Measurements from ENCODE around the gene ZFP14.
A peak's percentile ranks its signal among the peaks of the same experiment; 100 is the strongest.

The ZFP14 gene

DNA sequence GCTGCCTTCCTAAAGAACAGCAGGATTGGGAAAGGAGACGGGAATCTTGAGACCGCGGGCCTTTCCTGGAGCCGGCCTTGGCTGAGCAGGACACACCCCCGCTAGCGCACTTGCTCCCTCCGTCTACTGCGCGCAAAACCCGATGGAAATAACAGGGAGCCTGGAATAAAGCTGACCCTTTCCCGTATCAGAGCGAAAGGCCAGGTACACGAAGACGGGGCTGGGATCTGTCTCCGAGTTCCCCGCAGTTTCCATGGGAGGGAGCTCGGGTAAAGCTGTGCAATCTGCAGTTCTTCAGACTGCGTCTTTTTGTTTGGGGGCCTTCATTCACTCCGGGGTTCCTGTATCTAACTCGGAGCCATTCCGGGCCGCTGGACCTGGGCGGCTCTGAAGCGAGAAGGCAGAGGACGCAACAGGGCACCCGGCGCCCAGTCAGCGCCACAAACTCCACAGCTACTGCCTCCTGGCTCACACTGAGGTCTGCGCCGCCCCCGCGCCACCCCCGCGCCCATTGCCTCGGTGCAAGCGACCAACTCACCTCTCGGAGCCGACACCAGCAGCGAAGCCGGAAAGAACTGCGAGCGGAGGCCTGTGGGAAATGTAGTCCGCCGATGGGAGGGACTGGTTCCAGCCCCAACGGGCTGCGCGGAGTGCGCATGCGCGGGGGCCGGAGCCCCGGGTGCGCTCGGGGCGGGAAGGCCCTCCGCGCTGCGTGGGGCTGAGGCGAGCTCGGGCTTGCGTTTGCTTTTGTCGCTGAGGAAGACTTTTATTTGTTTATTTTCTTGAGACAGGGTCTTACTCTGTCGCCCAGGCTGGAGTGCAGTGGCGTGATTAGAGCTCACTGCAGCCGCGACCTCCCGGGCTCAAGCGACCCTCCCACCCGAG lies at the start of gene ZFP14:
Gene ZFP14 (minus strand): TSS at position 577 of the 885 bp plus-strand sequence. CDS start 11,309 bp downstream, outside the sequence.
- DNase-seq (ENCODE audit: low read depth): peak; percentile 74

DNA sequence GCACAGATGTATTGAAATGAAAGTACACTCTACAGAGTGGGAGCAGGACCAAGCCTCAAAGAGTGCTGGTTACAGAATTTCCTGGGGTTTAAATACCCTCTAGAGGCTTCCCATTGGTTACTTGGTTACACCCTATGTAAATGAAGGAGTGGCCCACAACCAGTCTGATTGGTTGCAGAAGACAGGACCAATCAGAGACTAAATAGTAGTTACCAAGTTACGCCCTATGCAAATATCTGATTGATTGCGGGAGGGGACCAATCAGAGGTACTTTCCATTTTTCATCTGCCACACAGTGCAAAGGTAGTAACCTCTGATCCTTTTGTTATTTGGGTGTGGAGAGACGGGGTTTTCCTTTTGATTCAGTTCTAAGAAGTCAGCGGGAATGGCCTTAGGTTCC lies 44.9 kb upstream of the ZFP14 start:
- DNase-seq (ENCODE audit: low read depth): no peak

DNA sequence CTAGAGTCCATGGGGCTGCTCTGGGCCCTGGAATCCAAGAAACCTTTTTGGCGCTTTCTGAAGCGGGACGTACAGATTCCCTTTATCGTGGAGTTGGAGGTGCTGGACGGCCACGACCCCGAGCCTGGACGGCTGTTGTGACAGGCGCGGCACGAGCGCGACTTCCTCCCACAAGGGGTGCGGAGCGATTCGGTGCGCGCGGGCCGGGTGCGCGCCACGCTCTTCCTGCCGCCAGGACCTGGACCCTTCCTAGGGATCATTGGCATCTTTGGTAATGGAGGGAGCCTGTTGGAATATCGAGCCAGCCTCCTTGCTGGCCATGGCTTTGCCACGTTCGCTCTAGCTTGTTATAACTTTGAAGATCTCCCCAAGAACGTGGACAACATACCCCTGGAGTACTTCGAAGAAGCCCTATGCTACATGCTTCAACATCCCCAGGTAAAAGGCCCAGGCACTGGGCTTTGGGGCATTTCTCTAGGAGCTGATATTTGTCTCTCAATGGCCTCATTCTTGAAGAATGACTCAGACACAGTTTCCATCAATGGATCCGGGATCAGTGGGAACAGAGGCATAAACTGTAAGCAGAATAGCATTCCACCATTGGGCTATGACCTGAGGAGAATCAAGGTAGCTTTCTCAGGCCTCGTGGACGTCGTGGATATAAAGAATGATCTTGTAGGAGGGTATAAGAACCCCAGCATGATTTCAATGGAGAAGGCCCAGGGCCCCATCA lies 42.9 kb upstream of the ZFP14 start:
- DNase-seq (ENCODE audit: low read depth): no peak

DNA sequence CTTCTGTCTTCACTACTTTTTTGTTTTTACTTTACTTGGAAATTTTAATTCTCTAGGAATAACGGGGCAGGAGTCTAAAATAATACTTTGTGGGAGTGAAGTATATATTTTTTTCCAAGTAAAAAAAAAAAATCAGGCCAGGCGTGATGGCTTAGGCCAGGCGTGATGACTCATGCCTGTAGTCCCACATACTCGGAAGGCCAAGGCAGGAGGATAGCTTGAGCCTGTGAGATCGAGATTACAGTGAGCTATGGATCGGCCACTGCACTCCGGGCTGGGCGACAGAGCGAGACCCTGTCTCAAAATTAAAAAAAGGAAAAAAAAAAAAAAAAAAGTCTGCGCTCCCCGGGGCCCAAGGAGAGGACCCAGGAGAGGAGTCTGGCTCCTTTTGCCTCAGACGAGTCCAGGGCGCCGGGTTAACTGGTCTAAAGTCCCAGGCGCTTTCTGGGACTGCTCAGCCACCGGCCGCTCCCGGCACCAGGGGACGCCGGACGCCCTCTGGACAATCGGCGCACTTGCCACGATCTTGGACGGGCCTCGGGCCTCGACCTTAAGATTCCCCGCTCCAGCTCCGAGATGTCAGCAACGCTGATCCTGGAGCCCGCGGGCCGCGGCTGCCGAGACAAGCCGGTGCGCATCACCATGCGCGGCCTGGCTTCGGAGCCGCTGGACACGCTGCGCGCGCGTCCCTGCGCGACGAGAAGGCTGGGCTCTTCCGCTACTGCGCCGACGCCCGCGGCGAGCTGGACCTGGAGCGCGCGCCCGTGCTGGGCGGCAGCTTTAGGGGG lies 42.2 kb upstream of the ZFP14 start:
- no peak for DNase-seq (ENCODE audit: low read depth)

DNA sequence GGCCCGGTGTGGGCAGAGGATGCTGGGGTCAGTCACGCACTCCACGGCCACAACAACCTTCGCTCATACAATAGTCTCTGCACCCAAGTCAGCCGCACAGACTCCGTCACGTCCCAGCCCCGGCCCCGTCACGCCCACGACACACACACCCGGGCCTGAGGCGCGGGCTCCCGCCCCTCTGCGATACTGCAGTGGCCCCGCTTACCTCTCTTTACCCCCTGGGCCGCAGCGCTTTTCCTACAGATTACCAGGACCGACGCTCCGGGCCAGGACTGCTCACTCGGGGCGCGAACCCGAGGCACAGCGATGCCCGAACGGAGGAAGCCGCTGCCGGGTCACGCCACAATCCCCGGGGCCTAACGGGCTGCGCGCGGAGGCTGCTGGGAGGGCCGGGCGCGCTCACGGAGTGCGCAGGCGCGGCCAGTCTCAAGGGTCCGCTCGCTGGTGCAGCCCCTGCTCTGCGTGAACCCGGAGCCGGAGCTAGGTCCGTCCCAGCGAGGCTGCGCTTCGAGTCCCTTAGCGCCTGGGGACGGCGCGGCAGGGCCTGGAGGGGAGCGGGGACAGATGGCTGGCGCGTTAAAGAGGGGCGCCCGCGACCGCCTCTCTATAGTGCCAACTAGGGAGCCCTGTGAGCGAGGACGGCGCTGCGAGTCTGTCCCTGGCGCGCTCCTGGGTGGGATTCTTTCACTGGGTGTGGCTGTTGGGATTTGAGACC lies 39.4 kb upstream of the ZFP14 start, which contains the start of gene ZFP82:
Gene ZFP82 (minus strand): TSS at position 358 of the 715 bp plus-strand sequence. CDS start 8,855 bp downstream, outside the sequence.
- peak; percentile 46 for DNase-seq (ENCODE audit: low read depth)

DNA sequence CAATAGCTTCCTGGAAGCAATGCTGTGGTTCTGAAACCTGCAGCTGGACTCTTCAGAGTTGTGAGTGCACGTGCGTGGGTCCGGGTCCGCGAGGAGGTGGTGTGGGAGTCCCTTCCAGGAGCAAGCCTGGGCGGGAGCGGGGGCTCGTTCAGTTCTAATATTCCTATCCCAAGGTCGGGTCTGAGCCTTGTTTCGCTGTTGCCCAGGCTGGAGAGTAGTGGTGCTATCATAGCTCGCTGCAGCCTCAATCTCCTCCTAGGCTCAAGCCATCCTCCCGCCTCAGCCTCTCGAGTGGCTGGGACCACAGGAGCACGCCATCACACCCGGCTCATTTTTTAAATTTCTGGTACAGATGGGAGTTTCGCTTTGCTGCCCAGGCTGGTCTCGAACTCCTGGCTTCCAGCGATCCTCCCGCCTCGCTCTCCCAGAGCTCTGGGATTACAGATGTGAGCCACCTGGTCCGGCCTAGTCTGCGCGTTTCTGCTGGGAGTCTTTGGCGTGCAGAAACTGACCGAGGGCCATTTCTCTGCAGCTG lies 38.8 kb upstream of the ZFP14 start:
- no peak for DNase-seq (ENCODE audit: low read depth)

DNA sequence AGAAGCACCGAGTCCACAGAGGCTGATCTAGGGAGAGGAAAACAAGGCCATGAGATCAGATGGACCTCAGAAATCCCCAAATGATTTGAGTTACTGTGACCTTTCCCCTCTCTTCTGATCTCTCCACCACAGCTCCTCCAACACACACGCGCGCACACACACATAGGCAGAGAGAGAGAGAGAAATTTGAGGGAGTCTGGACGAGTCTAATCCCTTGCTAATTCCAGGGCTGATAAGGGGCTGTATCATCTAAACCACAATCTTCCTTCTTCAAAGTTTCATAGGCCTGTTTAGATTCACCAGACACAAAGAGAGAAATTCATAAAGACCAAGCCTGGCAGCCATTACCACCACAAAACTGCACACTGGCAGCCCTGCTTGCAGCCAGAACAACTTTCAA lies 30.8 kb upstream of the ZFP14 start:
- no peak for DNase-seq (ENCODE audit: low read depth)

DNA sequence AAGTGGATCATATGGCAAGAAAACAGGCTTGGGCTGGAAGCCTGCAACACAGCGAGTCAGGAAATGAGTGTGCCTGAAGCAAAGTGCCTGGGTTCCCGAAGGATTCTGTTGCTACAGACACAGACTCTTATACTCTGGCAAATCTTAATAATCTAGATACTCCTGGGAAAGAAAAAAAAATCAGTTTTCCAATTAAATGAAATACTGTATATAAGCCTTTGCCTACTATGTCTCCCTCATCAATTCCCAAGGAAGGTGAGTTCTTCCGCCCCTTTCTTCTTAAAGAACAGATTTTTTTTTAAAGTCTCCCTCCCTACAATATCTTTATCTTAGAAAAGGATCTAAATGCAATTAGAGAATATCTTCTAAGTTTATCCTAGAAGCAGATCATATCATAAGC lies 29.1 kb upstream of the ZFP14 start:
- DNase-seq (ENCODE audit: low read depth): no peak

DNA sequence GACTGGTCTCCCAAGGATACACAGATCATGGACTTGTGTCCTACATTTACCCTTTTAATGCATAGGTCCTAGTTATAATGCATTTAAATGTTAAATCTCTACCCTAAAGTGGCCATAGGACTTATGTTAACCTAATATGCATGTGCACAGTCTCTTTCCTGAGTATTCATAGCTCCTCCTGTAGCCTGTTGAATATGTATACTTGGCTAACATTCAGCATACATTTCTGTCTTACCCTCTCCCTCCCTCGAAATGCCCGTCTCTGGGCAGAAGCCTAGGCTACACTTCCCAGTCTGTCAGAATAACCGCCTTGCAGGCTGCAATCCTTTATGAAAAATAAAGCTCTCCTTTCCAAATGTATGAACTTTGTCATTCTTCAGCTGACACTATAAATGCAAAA lies 25.5 kb upstream of the ZFP14 start:
- DNase-seq (ENCODE audit: low read depth): no peak

DNA sequence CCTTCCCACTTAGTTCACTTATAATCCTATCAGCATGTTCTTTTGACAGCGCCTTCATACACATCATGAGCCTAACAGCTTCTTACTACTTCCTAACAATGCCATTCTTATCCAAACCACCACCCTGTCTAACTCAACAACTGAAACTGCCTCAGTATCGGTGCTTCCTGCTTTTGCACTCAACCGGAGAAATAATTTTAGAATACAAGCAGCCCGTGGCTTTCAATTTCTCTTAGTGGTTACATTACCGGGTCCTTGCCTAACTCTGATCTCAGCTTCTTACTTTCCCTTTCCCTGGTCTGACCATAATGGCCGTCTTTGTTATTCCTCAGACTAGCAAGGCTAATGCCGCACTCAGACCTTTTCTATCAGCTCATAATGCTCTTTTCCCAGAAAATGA lies 22.5 kb upstream of the ZFP14 start:
- DNase-seq (ENCODE audit: low read depth): no peak

DNA sequence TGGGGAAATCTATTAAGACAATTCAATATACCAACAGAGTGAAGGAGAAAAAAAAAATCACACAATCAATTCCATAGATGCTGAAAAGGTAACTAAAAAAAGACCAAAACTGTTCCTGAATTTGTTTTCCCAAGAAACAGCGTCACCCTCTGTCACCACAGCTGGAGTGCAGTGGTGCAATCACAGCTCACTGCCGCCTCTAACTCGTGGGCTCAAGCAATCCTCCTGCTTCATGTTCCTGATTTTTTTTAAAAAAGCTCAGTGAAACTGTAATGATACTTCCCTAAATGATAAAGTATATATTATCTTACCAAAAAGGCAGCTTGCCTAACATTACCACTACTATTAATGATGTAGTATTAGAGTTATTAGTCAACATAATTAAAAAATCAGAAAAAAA lies 19.6 kb upstream of the ZFP14 start:
- no peak for DNase-seq (ENCODE audit: low read depth)

DNA sequence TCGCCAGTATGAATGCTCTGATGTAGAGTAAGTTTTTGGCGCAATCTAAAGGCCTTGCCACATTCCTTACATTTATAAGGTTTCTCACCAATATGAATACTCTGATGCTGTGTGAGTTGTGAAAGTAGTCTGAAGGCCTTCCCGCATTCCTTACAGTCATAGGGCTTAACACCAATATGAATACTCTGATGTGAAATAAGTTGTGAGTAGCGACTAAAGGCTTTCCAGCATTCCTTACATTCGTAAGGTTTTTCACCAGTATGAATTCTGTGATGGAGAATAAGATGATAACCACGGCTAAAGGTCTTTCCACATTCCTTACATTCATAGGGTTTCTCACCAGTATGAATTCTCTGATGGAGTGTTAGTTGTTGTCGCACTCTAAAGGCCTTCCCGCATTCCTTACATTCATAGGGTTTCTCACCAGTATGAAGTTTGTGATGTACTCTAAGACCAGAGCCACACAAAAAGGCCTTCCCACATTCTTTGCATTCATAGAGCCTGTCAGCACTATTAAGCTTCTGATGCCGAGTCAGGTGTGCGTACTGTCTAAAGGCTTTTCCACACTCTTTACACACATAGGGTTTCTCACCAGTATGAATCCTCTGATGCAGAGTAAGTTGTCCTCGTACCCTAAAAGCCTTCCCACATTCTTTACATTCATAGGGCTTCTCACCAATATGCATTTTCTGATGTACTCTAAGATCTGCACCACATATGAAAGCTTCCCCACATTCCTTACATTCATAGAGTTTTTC lies 14.1 kb upstream of the ZFP14 start:
- DNase-seq (ENCODE audit: low read depth): no peak

DNA sequence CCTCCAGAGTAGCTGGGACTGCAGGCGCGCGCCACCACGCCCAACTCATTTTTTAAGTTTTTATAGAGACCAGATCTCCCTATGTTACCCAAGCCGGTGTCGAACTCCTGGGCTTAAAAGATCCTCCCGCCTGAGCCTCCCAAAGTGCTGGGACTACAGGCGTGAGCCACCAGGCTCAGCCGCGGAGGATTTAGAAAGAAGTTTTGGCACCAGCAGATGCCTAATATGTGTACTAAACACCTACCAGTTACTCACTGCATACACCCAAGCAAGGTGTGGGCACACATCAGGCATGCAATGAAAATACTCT lies 464 bp upstream of the ZFP14 start:
- DNase-seq (ENCODE audit: low read depth): no peak

DNA sequence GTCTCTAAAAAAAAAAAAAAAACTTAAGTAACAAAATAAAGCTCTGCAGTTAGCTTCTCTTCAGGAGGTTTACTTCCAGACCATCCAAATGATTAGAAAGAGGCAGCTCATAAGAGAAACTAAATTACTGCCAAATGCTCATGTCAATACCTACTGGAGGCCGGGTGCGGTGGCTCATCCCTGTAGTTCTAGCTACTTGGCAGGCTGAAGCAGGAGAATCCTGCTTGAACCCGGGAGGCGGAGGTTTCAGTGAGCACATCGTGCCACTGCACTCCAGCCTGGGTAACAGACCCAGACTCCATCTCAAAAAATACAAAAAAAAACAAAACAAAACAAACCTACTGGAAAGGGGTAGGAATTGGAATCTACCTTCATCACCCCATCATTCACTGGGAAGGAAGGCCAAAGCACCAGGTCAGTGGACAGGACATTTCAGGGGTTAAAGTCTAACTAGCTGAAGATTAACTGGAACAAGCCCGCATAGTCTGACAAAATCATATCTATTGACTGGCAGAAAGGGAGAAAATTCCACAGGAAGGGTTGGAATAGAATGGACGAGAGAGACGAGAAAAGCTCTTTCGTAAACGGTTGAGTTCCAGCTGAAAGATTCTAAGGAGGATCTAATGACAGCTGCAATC lies 1.3 kb downstream of the ZFP14 start:
- no peak for DNase-seq (ENCODE audit: low read depth)

DNA sequence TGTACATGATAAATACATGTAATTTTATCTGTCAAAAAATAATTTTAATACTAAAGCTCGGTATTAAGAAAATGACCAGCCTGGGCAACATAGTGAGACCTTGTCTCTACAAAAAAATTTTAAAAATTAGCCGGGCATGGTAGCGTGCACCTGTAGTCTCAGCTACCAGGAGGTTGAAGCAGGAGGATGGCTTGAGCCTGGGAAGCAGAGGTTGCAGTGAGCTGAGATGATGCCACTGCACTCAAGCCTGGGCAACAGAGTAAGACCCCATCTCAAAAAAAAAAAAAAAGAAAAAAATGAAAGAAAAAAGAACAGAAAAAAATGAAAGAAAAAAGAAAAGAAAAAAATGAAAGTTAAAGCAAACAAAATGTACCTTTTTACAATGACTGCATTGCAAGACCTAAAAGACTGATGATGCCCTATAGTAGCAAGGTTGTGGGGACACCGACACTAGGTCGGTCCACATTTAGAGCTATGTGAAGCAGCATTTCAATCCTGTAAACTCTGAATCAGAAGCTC lies 5.3 kb downstream of the ZFP14 start:
- no peak for DNase-seq (ENCODE audit: low read depth)

DNA sequence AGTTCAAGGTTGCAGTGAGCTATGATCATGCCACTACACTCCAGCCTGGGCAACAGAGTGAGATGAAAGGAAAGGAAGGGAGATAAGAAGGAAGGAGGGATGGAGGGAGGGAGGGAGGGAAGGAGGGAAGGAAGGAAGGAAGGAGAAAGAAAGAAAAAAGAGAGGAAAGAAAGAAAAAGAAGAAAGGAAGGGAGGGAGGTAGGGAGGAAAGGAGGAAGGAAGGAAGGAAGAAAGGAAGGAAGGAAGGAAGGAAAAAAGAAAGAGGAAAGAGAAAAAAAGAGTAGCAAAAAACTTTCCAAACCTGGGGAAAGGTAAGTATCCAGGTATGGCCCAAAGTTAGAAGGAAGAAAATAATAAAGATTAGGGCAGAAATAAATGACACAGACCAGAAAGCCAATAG lies 7.1 kb downstream of the ZFP14 start:
- DNase-seq (ENCODE audit: low read depth): no peak

DNA sequence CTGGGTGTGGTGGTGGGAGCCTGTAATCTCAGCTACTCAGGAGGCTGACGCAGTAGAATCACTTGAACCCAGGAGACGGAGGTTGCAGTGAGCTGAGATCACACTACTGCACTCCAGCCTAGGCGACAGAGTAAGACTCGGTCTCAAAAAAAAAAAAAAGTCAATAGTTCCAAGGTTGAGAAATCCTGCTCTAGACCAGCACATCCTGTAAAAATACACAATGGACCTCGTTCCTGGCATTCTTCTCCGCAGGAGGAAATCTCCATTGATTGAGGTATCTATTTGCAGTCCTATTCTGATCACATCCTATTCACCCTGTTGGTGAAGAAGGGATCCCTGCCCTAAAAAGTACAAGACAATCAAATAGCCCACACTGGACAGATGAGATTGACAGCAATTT lies 15.2 kb downstream of the ZFP14 start:
- no peak for DNase-seq (ENCODE audit: low read depth)

DNA sequence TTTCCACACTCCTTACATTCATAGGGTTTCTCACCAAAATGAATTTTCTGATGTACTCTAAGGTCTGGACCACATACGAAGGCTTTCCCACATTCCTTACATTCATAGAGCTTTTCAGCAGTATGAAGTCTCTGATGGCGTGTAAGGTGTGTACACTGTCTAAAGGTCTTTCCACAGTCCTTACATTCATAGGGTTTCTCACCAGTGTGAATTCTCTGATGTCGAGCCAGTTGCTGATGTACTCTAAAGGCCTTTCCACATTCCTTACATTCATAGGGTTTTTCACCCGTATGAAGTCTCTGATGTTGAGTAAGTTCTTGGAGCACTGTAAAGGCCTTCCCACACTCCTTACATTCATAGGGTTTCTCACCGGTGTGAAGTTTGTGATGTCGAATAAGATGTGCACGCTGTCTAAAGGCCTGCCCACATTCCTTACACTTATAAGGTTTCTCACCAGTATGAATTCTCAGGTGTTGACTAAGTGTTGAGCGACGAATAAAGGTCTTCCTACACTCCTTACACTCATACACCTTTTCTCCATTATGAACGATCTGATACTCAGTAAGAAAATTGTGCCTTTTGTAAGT lies 38.1 kb downstream of the ZFP14 start:
- DNase-seq (ENCODE audit: low read depth): no peak

DNA sequence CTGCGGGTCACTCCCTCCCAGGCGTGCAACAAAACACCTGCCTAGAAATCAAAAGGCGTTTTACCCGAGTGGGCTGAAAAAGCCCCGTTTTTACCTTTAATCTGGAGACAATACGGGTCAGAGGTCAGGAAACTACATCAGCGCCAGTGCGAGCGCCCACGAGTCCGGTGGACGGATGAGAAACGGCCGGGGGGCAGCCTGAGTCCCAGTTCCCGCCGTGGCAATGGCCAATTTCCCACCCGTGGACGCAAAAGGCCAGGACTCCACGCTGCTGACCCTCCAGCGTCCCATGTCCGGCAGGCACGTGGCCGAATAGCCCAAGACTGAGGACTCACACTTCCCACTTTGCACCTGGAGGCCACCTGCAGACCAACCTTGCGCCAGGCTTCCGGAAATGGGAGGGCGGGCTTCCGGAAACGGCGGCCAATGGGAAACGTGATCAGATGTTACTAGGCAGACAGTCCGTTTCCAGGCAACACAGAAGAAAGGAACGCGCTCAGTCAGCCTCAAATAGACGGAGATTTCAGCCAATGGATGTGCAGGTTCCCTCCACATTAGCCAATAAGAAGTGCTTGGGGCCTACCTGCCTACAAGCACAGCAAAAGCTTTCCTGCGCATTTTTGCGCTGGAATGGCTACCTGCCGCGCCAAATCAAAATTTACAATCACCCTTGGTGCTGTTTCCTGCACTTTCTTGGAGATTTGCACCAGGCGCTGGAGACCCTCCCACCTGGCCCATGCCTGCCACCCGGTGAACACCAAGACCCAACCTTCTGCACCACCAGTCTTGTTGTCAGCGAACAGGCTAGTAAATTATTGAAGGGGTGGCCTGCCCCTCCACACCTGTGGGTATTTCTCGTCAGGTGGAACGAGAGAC lies 47.4 kb downstream of the ZFP14 start:
- DNase-seq (ENCODE audit: low read depth): peak; percentile 68
